A549 (cell line): ENCODE measurements around the gene FUT8. TPM values are rescaled to one million over a fixed set of nuclear protein-coding genes. Genes with fewer than 3 reads are reported as not detected.

ENCODE experiments used
- ATAC-seq, 2 experiments: fragments of 200-7000 bp in 1 of 2; fragments of >200 bp in 1 of 2; cut with Nextera tagmentation in 1 of 2; cut with Tn5 transposase in 1 of 2; 3 replicates each; pipeline versions ENCODE4 v1.8.0 to v1.9.1; 2018 to 2020; ENCODE audit warnings: mild to moderate bottlenecking in 1 of 2, moderate library complexity in 1 of 2
- CTCF ChIA-PET: fragments of 300-600 bp; sonication (Branson Sonifier 250); formaldehyde crosslinking; extraction: SDS; loops from one replicate; lab custom pipeline; 2021; ENCODE audit warnings: antibody characterized with exemption, inconsistent platforms; lab: Yijun Ruan, JAX
- POLR2A ChIA-PET: fragments of 350-600 bp; formaldehyde crosslinking; extraction: SDS; loops from one replicate; lab custom pipeline; 2021; ENCODE audit warnings: antibody characterized with exemption, inconsistent platforms; lab: Yijun Ruan, JAX
- DNase-seq, 2 experiments: peaks; one replicate each; pipeline versions ENCODE4 v3.0.0 to v3.0.0-alpha.2; 2011 to 2016; ENCODE audit warnings: low read depth in 1 of 2, low spot score in 1 of 2
- FAIRE-seq: peaks from 2 replicates; lab custom pipeline; 2011; peaks lifted over from hg19 to GRCh38; lab: Jason Lieb, UNC
- H3K27ac ChIP-seq, 2 experiments: fragments of >200 bp; sonication (Bioruptor Twin); formaldehyde crosslinking; 3 replicates each; pipeline ENCODE4 v1.5.1; 2016 to 2017
- H3K4me1 ChIP-seq: fragments of >200 bp; sonication (Bioruptor Twin); formaldehyde crosslinking; 3 replicates; pipeline ENCODE4 v1.6.1; 2016
- H3K4me2 ChIP-seq: fragments of >200 bp; sonication (Bioruptor Twin); formaldehyde crosslinking; 3 replicates; pipeline ENCODE4 v1.6.1; 2016
- H3K4me3 ChIP-seq: fragments of >200 bp; sonication (Bioruptor Twin); formaldehyde crosslinking; 3 replicates; pipeline ENCODE4 v1.5.1; 2016
- H3K9me3 ChIP-seq: fragments of >200 bp; sonication (Bioruptor Twin); formaldehyde crosslinking; 3 replicates; pipeline ENCODE4 v1.6.1; 2016
- CBX8 ChIP-seq: fragments of 200-600 bp; sonication (generic); IDR thresholded peaks from 2 replicates; pipeline ENCODE4 v1.6.1; 2016
- CEBPB ChIP-seq, 2 experiments: fragments of >200 bp in 1 of 2; sonication (Bioruptor Twin) in 1 of 2; formaldehyde crosslinking in 1 of 2; IDR thresholded peaks; 2 replicates each; pipeline ENCODE4 v1.6.1; 2012 to 2016
- EHMT2 ChIP-seq: fragments of 200-600 bp; sonication (generic); IDR thresholded peaks from 2 replicates; pipeline ENCODE4 v1.6.1; 2016; ENCODE audit warnings: antibody characterized with exemption, low read depth, mild to moderate bottlenecking, moderate library complexity
- ESRRA ChIP-seq: fragments of 150-350 bp; IDR thresholded peaks from 2 replicates; pipeline ENCODE4 v1.6.1; 2014; ENCODE audit warnings: mild to moderate bottlenecking, low read length, borderline replicate concordance
- FOSB ChIP-seq: fragments of 250-450 bp; sonication (Bioruptor Pico); IDR thresholded peaks from 2 replicates; pipeline ENCODE4 v1.5.0; 2020; ENCODE audit warnings: mild to moderate bottlenecking, moderate library complexity
- FOSL2 ChIP-seq, 2 experiments: fragments of 450-650 bp in 1 of 2; fragments of >200 bp in 1 of 2; sonication (Bioruptor Twin) in 1 of 2; formaldehyde crosslinking; IDR thresholded peaks; 2 replicates each; pipeline versions ENCODE4 v1.5.0 to v1.6.1; 2016 to 2020; ENCODE audit warnings: mild to moderate bottlenecking in 1 of 2, moderate library complexity in 1 of 2
- HDAC2 ChIP-seq: fragments of 200-600 bp; sonication (generic); IDR thresholded peaks from 2 replicates; pipeline ENCODE4 v1.6.1; 2016
- JUN ChIP-seq, 2 experiments: fragments of >200 bp; sonication (Bioruptor Twin); formaldehyde crosslinking; IDR thresholded peaks; 2 replicates in 1 of 2; 3 replicates in 1 of 2; pipeline ENCODE4 v1.6.1; 2016 to 2017
- KDM5A ChIP-seq: fragments of 200-600 bp; sonication (generic); IDR thresholded peaks from 2 replicates; pipeline ENCODE4 v1.6.1; 2016; ENCODE audit warnings: antibody characterized with exemption, mild to moderate bottlenecking
- MAFK ChIP-seq: fragments of 450-650 bp; IDR thresholded peaks from 2 replicates; pipeline ENCODE4 v1.6.1; 2014; ENCODE audit not compliant: partially characterized antibody
- MAZ ChIP-seq: fragments of 150-350 bp; IDR thresholded peaks from 2 replicates; pipeline ENCODE4 v1.6.1; 2014; ENCODE audit warnings: antibody characterized with exemption, low read depth, low read length, borderline replicate concordance
- MYC ChIP-seq: IDR thresholded peaks from 2 replicates; pipeline ENCODE4 v1.6.1; 2012; ENCODE audit warnings: mild to moderate bottlenecking, inconsistent platforms, low read length, improper control_type of control experiment, borderline replicate concordance
- NFE2L2 ChIP-seq: fragments of 150-350 bp; conservative IDR thresholded peaks from 2 replicates; pipeline ENCODE4 v1.6.1; 2014; ENCODE audit warnings: low read length
- NR3C1 ChIP-seq: fragments of >200 bp; sonication (Bioruptor Twin); formaldehyde crosslinking; IDR thresholded peaks from 3 replicates; pipeline ENCODE4 v1.6.1; 2017
- PHF8 ChIP-seq: fragments of 200-600 bp; sonication (generic); IDR thresholded peaks from 2 replicates; pipeline ENCODE4 v1.6.1; 2016; ENCODE audit warnings: low read depth, mild to moderate bottlenecking, antibody characterized with exemption, moderate library complexity, borderline replicate concordance
- POLR2A ChIP-seq: IDR thresholded peaks from 2 replicates; pipeline ENCODE4 v1.6.1; 2012; ENCODE audit warnings: mild to moderate bottlenecking, low read length
- RCOR1 ChIP-seq: fragments of 150-350 bp; IDR thresholded peaks from 2 replicates; pipeline ENCODE4 v1.6.1; 2014; ENCODE audit warnings: antibody characterized with exemption, low read length, low read depth
- RNF2 ChIP-seq: fragments of 200-600 bp; sonication (generic); IDR thresholded peaks from 2 replicates; pipeline ENCODE4 v1.6.1; 2016; ENCODE audit warnings: low read depth, mild to moderate bottlenecking, antibody characterized with exemption, moderate library complexity, borderline replicate concordance
- TP53 ChIP-seq: fragments of 250-450 bp; sonication (Bioruptor Pico); IDR thresholded peaks from 2 replicates; pipeline ENCODE4 v1.5.0; 2021; ENCODE audit warnings: mild to moderate bottlenecking, moderate library complexity
- ZC3H11A ChIP-seq: fragments of 450-650 bp; IDR thresholded peaks from 2 replicates; pipeline ENCODE4 v1.6.1; 2014; ENCODE audit warnings: antibody characterized with exemption, mild to moderate bottlenecking
- WGBS: methylation state at CpG from one replicate; pipeline ENCODE4 v1.1.6; 2017; ENCODE audit errors: missing lambda C conversion rate; 5-methylcytosine and 5-hydroxymethylcytosine counted together
- polyA plus RNA-seq, 4 experiments: library from polyadenylated mRNA; depleted of rRNA in 3 of 4; stranded (reverse); fragments of >200 nt; fragmentation: RNase III in 1 of 4; extraction: RNeasy Plus Mini Kit Qiagen cat#74134 plus additional on column Dnase treatment in 1 of 4; gene quantifications; 2 replicates in 3 of 4; 3 replicates in 1 of 4; pipeline ENCODE4 v1.2.3, GENCODE V29; 2011 to 2017
- TF ChIP-seq, protein P1 (sequence below): fragments of 250-450 bp; sonication (Bioruptor Pico); IDR thresholded peaks from 2 replicates; pipeline ENCODE4 v1.5.0; 2021; ENCODE audit warnings: mild to moderate bottlenecking, moderate library complexity, borderline replicate concordance
- TF ChIP-seq, protein P2 (sequence below): fragments of 250-450 bp; sonication (Bioruptor Pico); IDR thresholded peaks from 2 replicates; pipeline ENCODE4 v1.5.0; 2020; ENCODE audit warnings: low read depth, mild to moderate bottlenecking, moderate library complexity
- TF ChIP-seq, protein P3 (sequence below): fragments of 150-350 bp; IDR thresholded peaks from 2 replicates; pipeline ENCODE4 v1.6.1; 2014; ENCODE audit warnings: low read depth, mild to moderate bottlenecking, low read length
- TF ChIP-seq, protein P4 (sequence below): IDR thresholded peaks from 2 replicates; pipeline ENCODE4 v1.6.1; 2012

FUT8 gene
- polyA plus RNA-seq, 2 of the 4 experiments (the other 2 are of a cell fraction): 20.3 to 22.9 TPM

DNA sequence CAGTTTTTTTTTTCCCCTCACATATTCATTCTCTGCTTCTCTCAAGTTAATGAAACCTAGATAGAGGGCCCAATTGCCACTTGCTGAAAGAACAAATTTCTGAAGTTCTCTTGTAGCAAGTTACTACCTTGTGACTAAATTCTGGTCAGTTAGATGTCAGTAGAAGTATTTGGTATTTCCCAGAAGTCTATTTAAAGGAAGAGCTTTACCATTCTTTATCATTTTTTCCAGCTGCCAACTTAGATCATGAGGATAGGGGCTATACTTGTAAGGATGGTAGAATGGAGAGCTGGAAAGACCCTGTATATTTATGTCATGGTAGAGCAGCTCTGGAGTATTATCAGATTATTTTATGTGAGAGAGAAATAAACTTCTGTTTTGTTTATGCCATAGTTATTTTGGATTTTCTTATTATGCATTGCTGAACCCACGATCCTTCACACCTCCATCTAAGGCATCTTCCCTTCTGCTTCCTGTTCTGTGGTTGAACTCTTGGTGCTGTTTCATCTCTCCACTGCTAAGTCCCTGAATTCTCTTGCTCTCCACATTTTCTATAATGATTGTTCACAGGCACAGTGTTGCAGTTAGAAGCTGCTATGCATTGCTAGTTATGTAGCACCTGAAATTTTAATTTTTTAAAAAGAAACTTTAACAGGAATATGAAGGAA, 25.9 kb downstream of the FUT8 start:
- Histone ChIP-seq H3K4me1 (no peaks in the 10 kb centered on the region), H3K9me3 (no peaks in the 10 kb centered on the region), H3K27ac (no peak overlapping the region), H3K4me2 (no peak overlapping the region), H3K4me3 (no peak overlapping the region)
- WGBS: 81% methylated on average over 1 of the region's 1 CpG
- no peak for TF ChIP-seq KDM5A
- TF ChIP-seq MAZ: no peak
- TF ChIP-seq, protein P1, sequence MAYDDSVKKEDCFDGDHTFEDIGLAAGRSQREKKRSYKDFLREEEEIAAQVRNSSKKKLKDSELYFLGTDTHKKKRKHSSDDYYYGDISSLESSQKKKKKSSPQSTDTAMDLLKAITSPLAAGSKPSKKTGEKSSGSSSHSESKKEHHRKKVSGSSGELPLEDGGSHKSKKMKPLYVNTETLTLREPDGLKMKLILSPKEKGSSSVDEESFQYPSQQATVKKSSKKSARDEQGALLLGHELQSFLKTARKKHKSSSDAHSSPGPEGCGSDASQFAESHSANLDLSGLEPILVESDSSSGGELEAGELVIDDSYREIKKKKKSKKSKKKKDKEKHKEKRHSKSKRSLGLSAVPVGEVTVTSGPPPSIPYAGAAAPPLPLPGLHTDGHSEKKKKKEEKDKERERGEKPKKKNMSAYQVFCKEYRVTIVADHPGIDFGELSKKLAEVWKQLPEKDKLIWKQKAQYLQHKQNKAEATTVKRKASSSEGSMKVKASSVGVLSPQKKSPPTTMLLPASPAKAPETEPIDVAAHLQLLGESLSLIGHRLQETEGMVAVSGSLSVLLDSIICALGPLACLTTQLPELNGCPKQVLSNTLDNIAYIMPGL (CRISPR knock-in tag): no peak
- no peak for TF ChIP-seq FOSL2 (IDR thresholded peaks at IDR 0.05)
- TF ChIP-seq FOSL2 (CRISPR knock-in tag; IDR thresholded peaks at IDR 0.05): no peak
- no peak for TF ChIP-seq NR3C1
- no peak for TF ChIP-seq HDAC2
- TF ChIP-seq TP53 (CRISPR knock-in tag): no peak
- TF ChIP-seq RNF2: no peak
- TF ChIP-seq FOSB: no peak
- TF ChIP-seq JUN (IDR thresholded peaks at IDR 0.05): no peak
- no peak for TF ChIP-seq ESRRA
- no peak for TF ChIP-seq CBX8
- TF ChIP-seq MAFK: no peak
- TF ChIP-seq, protein P2, sequence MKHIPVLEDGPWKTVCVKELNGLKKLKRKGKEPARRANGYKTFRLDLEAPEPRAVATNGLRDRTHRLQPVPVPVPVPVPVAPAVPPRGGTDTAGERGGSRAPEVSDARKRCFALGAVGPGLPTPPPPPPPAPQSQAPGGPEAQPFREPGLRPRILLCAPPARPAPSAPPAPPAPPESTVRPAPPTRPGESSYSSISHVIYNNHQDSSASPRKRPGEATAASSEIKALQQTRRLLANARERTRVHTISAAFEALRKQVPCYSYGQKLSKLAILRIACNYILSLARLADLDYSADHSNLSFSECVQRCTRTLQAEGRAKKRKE (CRISPR knock-in tag): no peak
- TF ChIP-seq, protein P3, sequence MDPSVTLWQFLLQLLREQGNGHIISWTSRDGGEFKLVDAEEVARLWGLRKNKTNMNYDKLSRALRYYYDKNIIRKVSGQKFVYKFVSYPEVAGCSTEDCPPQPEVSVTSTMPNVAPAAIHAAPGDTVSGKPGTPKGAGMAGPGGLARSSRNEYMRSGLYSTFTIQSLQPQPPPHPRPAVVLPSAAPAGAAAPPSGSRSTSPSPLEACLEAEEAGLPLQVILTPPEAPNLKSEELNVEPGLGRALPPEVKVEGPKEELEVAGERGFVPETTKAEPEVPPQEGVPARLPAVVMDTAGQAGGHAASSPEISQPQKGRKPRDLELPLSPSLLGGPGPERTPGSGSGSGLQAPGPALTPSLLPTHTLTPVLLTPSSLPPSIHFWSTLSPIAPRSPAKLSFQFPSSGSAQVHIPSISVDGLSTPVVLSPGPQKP: no peak
- no peak for TF ChIP-seq NFE2L2
- TF ChIP-seq CEBPB (IDR thresholded peaks at IDR 0.05): no peak
- TF ChIP-seq, protein P4, sequence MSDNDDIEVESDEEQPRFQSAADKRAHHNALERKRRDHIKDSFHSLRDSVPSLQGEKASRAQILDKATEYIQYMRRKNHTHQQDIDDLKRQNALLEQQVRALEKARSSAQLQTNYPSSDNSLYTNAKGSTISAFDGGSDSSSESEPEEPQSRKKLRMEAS: no peak
- no peak for TF ChIP-seq ZC3H11A
- FAIRE-seq (no peak), DNase-seq (no peak), ATAC-seq (no peak)
- ChIA-PET CTCF (interaction anchor here (0.6 to 1.4 kb wide), 3 partner anchors 23 to 274 kb away, joined by 3 to 4 read pairs (median 4); no protein-coding TSS in a partner anchor), POLR2A (no interaction called here)

DNA sequence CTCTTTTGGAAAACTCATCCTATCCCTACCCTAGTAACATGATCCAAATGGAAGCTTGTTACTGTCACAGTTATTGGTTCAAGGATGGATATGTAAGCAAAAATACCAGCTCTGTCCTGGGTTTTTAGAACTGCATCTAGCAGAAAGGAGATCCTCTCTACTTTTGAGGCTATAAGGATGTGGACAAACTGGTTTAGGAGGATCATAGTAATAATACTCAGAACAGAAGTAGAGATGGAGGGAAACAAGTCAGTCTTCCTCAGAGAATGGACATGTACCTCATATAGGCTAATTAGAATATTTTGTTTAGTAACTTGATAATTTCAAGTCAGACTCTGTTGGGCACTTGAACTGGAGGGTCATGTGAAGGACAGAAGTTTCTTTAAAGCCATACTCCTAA, 26.6 kb downstream of the FUT8 start:
- Histone ChIP-seq H3K4me2 (no peak overlapping the region), H3K27ac (no peak overlapping the region), H3K4me3 (no peak overlapping the region), H3K4me1 (no peaks in the 10 kb centered on the region), H3K9me3 (no peaks in the 10 kb centered on the region)
- CTCF ChIA-PET: interaction anchor here (0.6 to 1.4 kb wide), 3 partner anchors 24 to 275 kb away, joined by 3 to 4 read pairs (median 4); no protein-coding TSS in a partner anchor
- FAIRE-seq: no peak
- no peak for TF ChIP-seq RCOR1
- TF ChIP-seq PHF8: no peak
- no peak for TF ChIP-seq ZC3H11A
- TF ChIP-seq, protein P1 (CRISPR knock-in tag): no peak
- TF ChIP-seq MYC: no peak
- TF ChIP-seq POLR2A: no peak
- TF ChIP-seq EHMT2: no peak
- no peak for TF ChIP-seq TP53 (CRISPR knock-in tag)
- no peak for ATAC-seq
- DNase-seq: no peak
- POLR2A ChIA-PET: no interaction called here
